ENCODE data around the gene MAP2K5.

The MAP2K5 gene

GRCh38 chr15:67603063-67603462, 60.6 kb downstream of the MAP2K5 start:
- Histone ChIP-seq H3K4me3 (ENCODE audit: low read length) (no peak overlapping the region), H3K79me2 (ENCODE audit: low read length) (no peaks in the 10 kb centered on the region), H3K4me2 (ENCODE audit: low read length) (no peak overlapping the region), H3K9ac (ENCODE audit: low read length) (no peak overlapping the region), H3K36me3 (replicated peaks; ENCODE audit: low read depth, low read length) (no peaks in the 10 kb centered on the region), H3K9me3 (ENCODE audit: insufficient read depth, low read length) (no peaks in the 10 kb centered on the region), H3K27ac (ENCODE audit: low read length) (no peak overlapping the region), H3K27me3 (ENCODE audit: low read depth, low read length) (no peaks in the 10 kb centered on the region), H4K20me1 (ENCODE audit: insufficient read depth, low read length) (no peaks in the 10 kb centered on the region), H3K4me1 (ENCODE audit: low read length) (no peaks in the 10 kb centered on the region), H2AFZ (ENCODE audit: low read depth, low read length) (no peak overlapping the region)
- TF ChIP-seq EZH2phosphoT487 (IDR thresholded peaks at IDR 0.05; ENCODE audit: low read depth) (no peak), CTCF (IDR thresholded peaks at IDR 0.05; ENCODE audit: low read depth, low read length) (no peak)

- H3K36me3 ChIP-seq (replicated peaks; ENCODE audit: low read depth, low read length), result no peaks in the 10 kb centered on the region
- no peaks in the 10 kb centered on the region for H4K20me1 ChIP-seq (ENCODE audit: insufficient read depth, low read length)
- H3K4me3 ChIP-seq (ENCODE audit: low read length), result no peak overlapping the region
- H3K27me3 ChIP-seq (ENCODE audit: low read depth, low read length), result no peaks in the 10 kb centered on the region
- no peaks in the 10 kb centered on the region for H3K9me3 ChIP-seq (ENCODE audit: insufficient read depth, low read length)
- no peak overlapping the region for H3K9ac ChIP-seq (ENCODE audit: low read length)
- no peak overlapping the region for H3K4me2 ChIP-seq (ENCODE audit: low read length)
- TF ChIP-seq EZH2phosphoT487 (IDR thresholded peaks at IDR 0.05; ENCODE audit: low read depth) (no peak), CTCF (IDR thresholded peaks at IDR 0.05; ENCODE audit: low read depth, low read length) (no peak)
- no peaks in the 10 kb centered on the region for H3K79me2 ChIP-seq (ENCODE audit: low read length)
- no peak overlapping the region for H2AFZ ChIP-seq (ENCODE audit: low read depth, low read length)
- no peaks in the 10 kb centered on the region for H3K4me1 ChIP-seq (ENCODE audit: low read length)
- H3K27ac ChIP-seq (ENCODE audit: low read length), result no peak overlapping the region
These were observed 63.4 kb downstream of the MAP2K5 start for GRCh38 chr15:67605871-67606270.

- no peak overlapping the region for H3K4me3 ChIP-seq (ENCODE audit: low read length)
- no peaks in the 10 kb centered on the region for H3K4me1 ChIP-seq (ENCODE audit: low read length)
- no peaks in the 10 kb centered on the region for H3K27me3 ChIP-seq (ENCODE audit: low read depth, low read length)
- no peaks in the 10 kb centered on the region for H3K79me2 ChIP-seq (ENCODE audit: low read length)
- H3K36me3 ChIP-seq (replicated peaks; ENCODE audit: low read depth, low read length), result no peaks in the 10 kb centered on the region
- no peaks in the 10 kb centered on the region for H3K9me3 ChIP-seq (ENCODE audit: insufficient read depth, low read length)
- H3K4me2 ChIP-seq (ENCODE audit: low read length), result no peak overlapping the region
- H3K27ac ChIP-seq (ENCODE audit: low read length), result no peak overlapping the region
- H2AFZ ChIP-seq (ENCODE audit: low read depth, low read length), result no peak overlapping the region
- H3K9ac ChIP-seq (ENCODE audit: low read length), result no peak overlapping the region
- TF ChIP-seq CTCF (IDR thresholded peaks at IDR 0.05; ENCODE audit: low read depth, low read length) (no peak), EZH2phosphoT487 (IDR thresholded peaks at IDR 0.05; ENCODE audit: low read depth) (no peak)
- no peaks in the 10 kb centered on the region for H4K20me1 ChIP-seq (ENCODE audit: insufficient read depth, low read length)
These were observed 64.2 kb downstream of the MAP2K5 start for GRCh38 chr15:67606742-67607141.

- Histone ChIP-seq H4K20me1 (ENCODE audit: insufficient read depth, low read length) (no peaks in the 10 kb centered on the region), H3K27me3 (ENCODE audit: low read depth, low read length) (no peaks in the 10 kb centered on the region), H3K4me2 (ENCODE audit: low read length) (no peak overlapping the region), H3K4me1 (ENCODE audit: low read length) (no peaks in the 10 kb centered on the region), H3K9me3 (ENCODE audit: insufficient read depth, low read length) (no peaks in the 10 kb centered on the region), H3K4me3 (ENCODE audit: low read length) (no peak overlapping the region), H3K27ac (ENCODE audit: low read length) (no peak overlapping the region), H3K9ac (ENCODE audit: low read length) (no peak overlapping the region), H2AFZ (ENCODE audit: low read depth, low read length) (no peak overlapping the region), H3K36me3 (replicated peaks; ENCODE audit: low read depth, low read length) (no peaks in the 10 kb centered on the region), H3K79me2 (ENCODE audit: low read length) (no peaks in the 10 kb centered on the region)
- TF ChIP-seq EZH2phosphoT487 (IDR thresholded peaks at IDR 0.05; ENCODE audit: low read depth), result no peak
- TF ChIP-seq CTCF (IDR thresholded peaks at IDR 0.05; ENCODE audit: low read depth, low read length), result no peak
These were observed 64.8 kb downstream of the MAP2K5 start for GRCh38 chr15:67607329-67607728.

Data from OCI-LY3 (cell line).